Endodermal cell (in vitro differentiated cells): Measurements from ENCODE around the gene TMA7B. TPM values are rescaled to one million over a fixed set of nuclear protein-coding genes. Genes with fewer than 3 reads are reported as not detected.
A peak's percentile ranks its signal among the peaks of the same experiment; 100 is the strongest.

ENCODE experiments used
- DNase-seq: peaks from one replicate; pipeline ENCODE4 v3.0.0-alpha.2; 2017
- H3K27ac ChIP-seq: 2 replicates; pipeline ENCODE4 v1.5.1; 2013; ENCODE audit warnings: mild to moderate bottlenecking, low read depth, low read length, moderate library complexity
- H3K27me3 ChIP-seq: 2 replicates; pipeline ENCODE4 v1.6.1; 2013; ENCODE audit warnings: mild to moderate bottlenecking, low read length, moderate library complexity; ENCODE audit not compliant: insufficient read depth, control insufficient read depth, poor library complexity, severe bottlenecking
- H3K36me3 ChIP-seq: 2 replicates; pipeline ENCODE4 v1.7.0; 2013; ENCODE audit warnings: mild to moderate bottlenecking, low read length, moderate library complexity; ENCODE audit not compliant: control insufficient read depth, insufficient read depth
- H3K4me1 ChIP-seq: one replicate; pipeline ENCODE4 v1.7.0; 2013; ENCODE audit warnings: low read length; ENCODE audit not compliant: control insufficient read depth, insufficient read depth
- H3K4me3 ChIP-seq: 2 replicates; pipeline ENCODE4 v1.5.1; 2013; ENCODE audit warnings: mild to moderate bottlenecking, low read length, moderate library complexity
- H3K9ac ChIP-seq: 2 replicates; pipeline ENCODE4 v1.6.1; 2013; ENCODE audit warnings: mild to moderate bottlenecking, low read length, moderate library complexity; ENCODE audit not compliant: poor library complexity, severe bottlenecking; ENCODE audit errors: extremely low read depth
- H3K9me3 ChIP-seq: 2 replicates; pipeline ENCODE4 v1.6.1; 2013; ENCODE audit warnings: mild to moderate bottlenecking, low read length, moderate library complexity; ENCODE audit not compliant: control insufficient read depth
- H3K27ac Mint-ChIP-seq: 2 replicates; pipeline ENCODE4 v1.8.0; 2020; ENCODE audit warnings: mixed read lengths
- H3K27me3 Mint-ChIP-seq: 2 replicates; pipeline ENCODE4 v1.8.0; 2021; ENCODE audit warnings: mild to moderate bottlenecking, mixed read lengths; ENCODE audit not compliant: insufficient read depth
- H3K36me3 Mint-ChIP-seq: 2 replicates; pipeline ENCODE4 v1.8.0; 2020; ENCODE audit warnings: low read depth, mixed read lengths
- H3K4me1 Mint-ChIP-seq: 2 replicates; pipeline ENCODE4 v1.8.0; 2020; ENCODE audit warnings: mixed read lengths
- H3K4me3 Mint-ChIP-seq: 2 replicates; pipeline ENCODE4 v1.8.0; 2020; ENCODE audit warnings: mild to moderate bottlenecking, moderate library complexity, mixed read lengths
- H3K9me3 Mint-ChIP-seq: 2 replicates; pipeline ENCODE4 v1.8.0; 2020; ENCODE audit warnings: mild to moderate bottlenecking, mixed read lengths
- WGBS, 2 experiments: methylation state at CpG; one replicate each; pipeline versions ENCODE4 v1.1.5 to v1.1.7; 2013; ENCODE audit warnings: missing lambda C conversion rate in 2 of 2, mixed read lengths in 1 of 2; ENCODE audit not compliant: insufficient coverage in 1 of 2, insufficient read length in 1 of 2; 5-methylcytosine and 5-hydroxymethylcytosine counted together
- total RNA-seq, 2 donors: library from RNA; stranded (reverse); fragmentation: NEBNext Ultra II Directional in 1 of 2; extraction: Animal tissue kit (Norgen Biotek cat#: 25700) in 1 of 2; gene quantifications; 2 replicates in 1 of 2; 3 replicates in 1 of 2; pipeline ENCODE4 v1.2.1, GENCODE V29; 2021
- TF ChIP-seq, protein P1 (sequence below): fragments of 200-600 bp; sonication (generic); conservative IDR thresholded peaks from 2 replicates; pipeline ENCODE4 v1.5.0; 2021; ENCODE audit warnings: antibody characterized with exemption, mild to moderate bottlenecking

Gene TMA7B
- total RNA-seq, 2 donors from 2014 or later, result not detected

- H3K9ac ChIP-seq, result peak overlapping the region; percentile 20
- peak overlapping the region; percentile 73 for H3K4me3 ChIP-seq
- Mint-ChIP-seq H3K4me3 (peak overlapping the region; percentile 74), H3K36me3 (peaks cover 10% of the 10 kb centered on the region), H3K27ac (peak overlapping the region; percentile 92), H3K27me3 (peaks cover 18% of the 10 kb centered on the region), H3K9me3 (no peaks in the 10 kb centered on the region), H3K4me1 (peaks cover 73% of the 10 kb centered on the region)
- H3K36me3 ChIP-seq, result no peaks in the 10 kb centered on the region
- TF ChIP-seq, protein P1, sequence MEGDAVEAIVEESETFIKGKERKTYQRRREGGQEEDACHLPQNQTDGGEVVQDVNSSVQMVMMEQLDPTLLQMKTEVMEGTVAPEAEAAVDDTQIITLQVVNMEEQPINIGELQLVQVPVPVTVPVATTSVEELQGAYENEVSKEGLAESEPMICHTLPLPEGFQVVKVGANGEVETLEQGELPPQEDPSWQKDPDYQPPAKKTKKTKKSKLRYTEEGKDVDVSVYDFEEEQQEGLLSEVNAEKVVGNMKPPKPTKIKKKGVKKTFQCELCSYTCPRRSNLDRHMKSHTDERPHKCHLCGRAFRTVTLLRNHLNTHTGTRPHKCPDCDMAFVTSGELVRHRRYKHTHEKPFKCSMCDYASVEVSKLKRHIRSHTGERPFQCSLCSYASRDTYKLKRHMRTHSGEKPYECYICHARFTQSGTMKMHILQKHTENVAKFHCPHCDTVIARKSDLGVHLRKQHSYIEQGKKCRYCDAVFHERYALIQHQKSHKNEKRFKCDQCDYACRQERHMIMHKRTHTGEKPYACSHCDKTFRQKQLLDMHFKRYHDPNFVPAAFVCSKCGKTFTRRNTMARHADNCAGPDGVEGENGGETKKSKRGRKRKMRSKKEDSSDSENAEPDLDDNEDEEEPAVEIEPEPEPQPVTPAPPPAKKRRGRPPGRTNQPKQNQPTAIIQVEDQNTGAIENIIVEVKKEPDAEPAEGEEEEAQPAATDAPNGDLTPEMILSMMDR, result no peak
- no peak overlapping the region for H3K27ac ChIP-seq
- H3K4me1 ChIP-seq, result peaks cover 37% of the 10 kb centered on the region
- H3K27me3 ChIP-seq, result peaks cover 29% of the 10 kb centered on the region
- H3K9me3 ChIP-seq, result no peaks in the 10 kb centered on the region
- DNase-seq, result no peak
- 52 to 86% methylated on average over 2 to 3 of the region's 3 CpGs for WGBS, 2 experiments
These were observed 37.2 kb downstream of the TMA7B start for GRCh38 chr22:39997421-39997820.

- H3K9me3 ChIP-seq, result no peaks in the 10 kb centered on the region
- H3K4me3 Mint-ChIP-seq, result peak overlapping the region; percentile 74
- H3K4me1 ChIP-seq, result peaks cover 37% of the 10 kb centered on the region
- TF ChIP-seq, protein P1, result no peak
- H3K4me3 ChIP-seq, result peak overlapping the region; percentile 45
- H3K27me3 ChIP-seq, result peaks cover 22% of the 10 kb centered on the region
- H3K4me1 Mint-ChIP-seq, result peaks cover 80% of the 10 kb centered on the region
- peaks cover 11% of the 10 kb centered on the region for H3K27me3 Mint-ChIP-seq
- H3K9me3 Mint-ChIP-seq, result no peaks in the 10 kb centered on the region
- peak overlapping the region; percentile 92 for H3K27ac Mint-ChIP-seq
- H3K9ac ChIP-seq, result peak overlapping the region; percentile 39
- H3K27ac ChIP-seq, result peak overlapping the region; percentile 91
- no peaks in the 10 kb centered on the region for H3K36me3 ChIP-seq
- 32 to 33% methylated on average over 4 to 9 of the region's 11 CpGs for WGBS, 2 experiments
- peaks cover 10% of the 10 kb centered on the region for H3K36me3 Mint-ChIP-seq
- DNase-seq, result peak; percentile 83
These were observed 37.9 kb downstream of the TMA7B start for GRCh38 chr22:39997939-39998726.

GRCh38 chr22:39999144-39999757 lies 39.1 kb downstream of the TMA7B start:
- no peak for DNase-seq

More at GRCh38 chr22:39999144-39999757, 39.1 kb downstream of the TMA7B start:
- Histone ChIP-seq H3K9ac (peak overlapping the region; percentile 39), H3K4me1 (peaks cover 39% of the 10 kb centered on the region), H3K27ac (peak overlapping the region; percentile 91), H3K4me3 (peak overlapping the region; percentile 54), H3K27me3 (peaks cover 11% of the 10 kb centered on the region), H3K36me3 (no peaks in the 10 kb centered on the region), H3K9me3 (no peaks in the 10 kb centered on the region)
- WGBS, 2 experiments, result 80 to 81% methylated on average over 14 to 16 of the region's 16 CpGs
- Mint-ChIP-seq H3K27me3 (peaks cover 1% of the 10 kb centered on the region), H3K9me3 (no peaks in the 10 kb centered on the region), H3K4me3 (peak overlapping the region; percentile 24), H3K4me1 (peaks cover 77% of the 10 kb centered on the region), H3K27ac (peak overlapping the region; percentile 92), H3K36me3 (peaks cover 13% of the 10 kb centered on the region)
- TF ChIP-seq, protein P1, result no peak
